HG03565 (cell line): Measurements from ENCODE around the gene SNAPC2.
"Not testable (repeated sequence)": the region's sequence is repeated elsewhere in the genome, so short reads cannot be mapped to it uniquely, and the experiment has no call there.

Experiments used
- ATAC-seq: cut with Tn5 transposase; IDR thresholded peaks from one replicate; pipeline ENCODE4 v1.9.1; 2021; ENCODE audit warnings: mild to moderate bottlenecking, moderate library complexity; ENCODE audit not compliant: unreplicated experiment

Gene SNAPC2

DNA sequence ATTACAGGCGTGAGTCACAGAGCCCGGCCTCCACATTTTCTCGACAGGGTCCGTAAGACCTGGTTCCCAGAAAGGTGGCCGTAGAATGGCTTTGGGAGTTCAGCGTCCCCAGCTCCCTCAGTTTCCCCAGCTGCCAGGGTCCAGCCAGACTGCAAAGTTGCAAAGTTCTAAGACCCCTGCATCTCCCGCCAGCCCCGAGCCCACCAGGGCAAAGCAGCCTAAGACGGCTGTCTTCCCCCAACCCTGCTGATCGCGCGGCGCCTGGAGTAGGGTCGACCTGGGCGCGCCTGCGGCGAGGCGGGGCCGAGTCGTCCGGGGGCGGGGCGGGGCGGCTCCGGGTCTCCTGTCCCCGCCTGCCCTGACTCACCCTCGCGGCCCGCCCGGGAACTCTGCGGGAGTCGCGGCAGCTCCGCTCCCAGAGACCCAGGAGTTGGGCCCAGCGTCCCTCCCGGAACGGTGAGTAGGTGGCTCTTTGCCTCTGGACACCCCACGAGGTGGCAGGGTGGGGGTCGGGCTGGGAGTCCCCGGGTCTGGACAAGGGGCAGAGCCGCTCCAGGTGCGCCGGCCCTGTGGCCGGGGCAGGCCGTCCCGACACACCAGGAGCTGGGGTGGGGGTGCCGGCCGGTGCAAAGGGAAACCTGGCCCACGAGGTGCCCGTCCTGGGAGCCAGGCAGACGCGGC is 31.9 kb upstream of the SNAPC2 start, which contains the start of gene LRRC8E:
TSS of gene LRRC8E (plus strand) at position 366 of the 681 bp plus-strand sequence. CDS start 7,094 bp downstream, outside the sequence.
- ATAC-seq, result no peak

DNA sequence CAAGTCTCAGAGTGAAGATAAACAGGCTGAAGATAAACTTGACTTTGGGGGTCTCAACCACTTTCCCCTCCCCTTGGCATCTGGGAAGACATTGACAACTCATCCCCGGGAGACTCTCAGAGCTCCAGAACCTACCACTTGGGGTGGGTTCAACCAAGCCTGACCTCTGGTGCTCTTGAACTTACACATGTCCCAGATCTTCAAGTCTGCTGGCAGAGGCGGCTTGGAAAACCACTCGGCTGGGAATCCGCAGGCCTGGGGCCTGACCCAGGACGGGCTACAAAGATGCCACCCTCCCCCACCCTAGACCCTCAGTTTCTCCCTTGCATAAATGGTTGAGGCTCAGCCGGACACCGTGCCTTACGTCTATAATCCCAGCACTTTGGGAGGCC is 31.3 kb upstream of the SNAPC2 start:
- no peak for ATAC-seq

DNA sequence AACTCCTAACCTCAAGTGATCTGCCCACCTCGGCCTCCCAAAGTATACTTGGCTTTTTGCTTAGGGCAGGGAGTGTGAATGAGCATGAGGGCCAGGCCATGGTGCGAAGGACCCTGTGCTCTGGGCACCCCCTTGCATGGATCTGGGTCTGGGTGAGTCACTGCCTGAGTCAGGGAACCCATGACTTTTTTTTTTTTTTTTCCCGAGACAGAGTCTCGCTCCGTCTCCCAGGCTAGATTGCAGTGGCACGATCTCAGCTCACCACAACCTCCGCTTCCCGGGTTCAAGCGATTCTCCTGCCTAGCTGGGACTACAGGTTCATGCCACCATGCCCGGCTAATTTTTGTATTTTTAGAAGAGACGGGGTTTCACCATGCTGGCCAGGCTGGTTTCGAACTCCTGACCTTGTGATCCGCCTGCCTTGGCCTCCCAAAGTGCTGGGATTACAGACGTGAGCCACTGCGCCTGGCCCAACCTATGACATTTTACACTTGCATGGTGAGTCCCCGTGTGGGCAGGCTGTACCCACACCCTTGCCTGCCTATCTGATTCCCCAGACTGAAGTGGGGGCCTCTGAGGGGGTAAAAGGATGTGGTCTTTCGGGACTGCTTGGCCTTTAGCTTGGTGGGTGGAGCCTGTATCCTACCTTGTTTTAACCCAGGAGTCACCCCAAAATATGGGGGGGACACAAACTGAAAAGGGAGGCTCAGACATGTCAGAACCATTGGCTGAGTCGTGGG is 26.6 kb upstream of the SNAPC2 start:
- ATAC-seq, result not testable (repeated sequence)

DNA sequence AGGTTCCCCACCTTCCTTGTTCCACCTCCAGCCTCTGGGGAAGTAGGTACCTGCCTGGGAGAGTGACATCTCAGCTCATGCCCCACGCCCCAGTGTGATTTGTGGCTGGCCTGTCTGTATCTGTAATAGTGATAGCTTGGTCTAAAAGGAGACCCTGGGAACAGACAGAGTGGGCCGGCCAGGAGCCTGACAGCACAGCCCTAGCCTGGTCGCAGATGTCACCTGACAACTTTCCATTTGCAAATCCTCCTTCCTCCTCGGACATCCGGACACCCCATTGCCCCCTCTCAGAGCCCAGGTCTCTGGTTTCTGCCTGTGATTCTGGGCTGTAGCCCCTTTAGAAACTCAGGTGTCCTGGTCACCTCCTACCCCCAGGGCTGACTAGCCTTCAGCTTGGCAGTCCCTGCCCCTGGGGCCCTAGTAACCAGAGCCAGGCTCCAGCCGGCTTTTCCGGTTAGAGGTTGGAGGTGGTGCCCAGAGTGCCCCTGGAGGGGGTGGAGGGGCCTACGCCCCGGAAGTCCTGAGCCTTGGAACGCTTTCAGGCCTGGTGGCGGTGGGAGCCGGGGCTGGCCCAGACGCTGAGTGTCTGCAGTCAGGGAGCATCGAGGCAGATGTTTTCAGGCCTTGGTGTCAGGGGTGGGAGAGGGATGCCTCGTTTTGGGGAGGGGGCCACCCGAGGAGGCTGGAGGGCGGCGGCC is 25.4 kb upstream of the SNAPC2 start:
- no peak for ATAC-seq

DNA sequence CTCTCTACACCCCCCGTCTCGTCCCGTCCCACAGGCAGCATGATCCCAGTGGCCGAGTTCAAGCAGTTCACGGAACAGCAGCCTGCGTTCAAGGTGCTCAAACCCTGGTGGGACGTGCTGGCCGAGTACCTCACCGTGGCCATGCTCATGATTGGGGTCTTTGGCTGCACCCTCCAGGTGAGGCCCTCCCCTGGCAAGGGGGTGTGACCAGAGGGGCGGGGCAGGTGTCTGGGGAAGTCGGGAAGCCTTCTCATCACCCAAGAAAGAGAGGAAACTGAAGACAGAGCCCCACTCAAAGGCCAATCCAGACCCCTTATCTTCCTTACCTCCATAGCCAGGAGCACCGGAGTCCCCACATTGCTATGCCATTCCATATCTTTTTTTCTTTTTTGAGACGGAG is 24.6 kb upstream of the SNAPC2 start:
- no peak for ATAC-seq

DNA sequence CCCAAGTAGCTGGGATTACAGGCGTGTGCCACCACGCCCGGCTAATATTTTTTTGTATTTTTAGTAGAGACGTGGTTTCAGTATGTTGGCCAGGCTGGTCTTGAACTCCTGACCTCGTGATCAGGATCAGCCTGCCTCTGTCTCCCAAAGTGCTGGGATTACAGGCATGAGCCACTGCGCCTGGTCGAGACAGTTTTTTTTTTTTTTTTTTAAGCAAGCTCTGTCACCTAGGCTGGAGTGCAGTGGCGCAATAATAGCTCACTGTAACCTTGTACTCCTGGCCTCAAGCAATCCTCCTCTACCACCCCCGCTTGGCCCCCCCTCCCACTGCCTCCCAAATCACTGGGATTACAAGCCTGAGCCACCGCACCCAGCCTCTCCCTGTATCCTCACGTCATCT is 22.8 kb upstream of the SNAPC2 start:
- ATAC-seq, result no peak

DNA sequence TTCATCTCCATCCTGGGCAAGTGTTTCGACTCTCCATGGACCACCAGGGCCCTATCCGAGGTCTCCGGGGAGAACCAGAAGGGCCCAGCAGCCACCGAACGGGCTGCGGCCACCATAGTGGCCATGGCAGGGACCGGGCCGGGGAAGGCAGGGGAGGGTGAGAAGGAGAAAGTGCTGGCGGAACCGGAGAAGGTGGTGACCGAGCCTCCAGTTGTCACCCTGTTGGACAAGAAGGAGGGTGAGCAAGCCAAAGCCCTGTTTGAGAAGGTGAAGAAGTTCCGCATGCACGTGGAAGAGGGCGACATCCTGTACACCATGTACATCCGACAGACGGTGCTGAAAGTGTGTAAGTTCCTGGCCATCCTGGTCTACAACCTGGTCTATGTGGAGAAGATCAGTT is 21.2 kb upstream of the SNAPC2 start:
- no peak for ATAC-seq

DNA sequence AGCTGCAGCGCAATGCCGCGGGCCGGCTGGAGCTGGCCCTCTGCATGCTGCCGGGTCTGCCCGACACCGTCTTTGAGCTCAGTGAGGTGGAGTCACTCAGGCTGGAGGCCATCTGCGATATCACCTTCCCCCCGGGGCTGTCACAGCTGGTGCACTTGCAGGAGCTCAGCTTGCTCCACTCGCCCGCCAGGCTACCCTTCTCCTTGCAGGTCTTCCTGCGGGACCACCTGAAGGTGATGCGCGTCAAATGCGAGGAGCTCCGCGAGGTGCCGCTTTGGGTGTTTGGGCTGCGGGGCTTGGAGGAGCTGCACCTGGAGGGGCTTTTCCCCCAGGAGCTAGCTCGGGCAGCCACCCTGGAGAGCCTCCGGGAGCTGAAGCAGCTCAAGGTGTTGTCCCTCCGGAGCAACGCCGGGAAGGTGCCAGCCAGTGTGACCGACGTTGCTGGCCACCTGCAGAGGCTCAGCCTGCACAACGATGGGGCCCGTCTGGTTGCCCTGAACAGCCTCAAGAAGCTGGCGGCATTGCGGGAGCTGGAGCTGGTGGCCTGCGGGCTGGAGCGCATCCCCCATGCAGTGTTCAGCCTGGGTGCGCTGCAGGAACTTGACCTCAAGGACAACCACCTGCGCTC is 20.3 kb upstream of the SNAPC2 start:
- ATAC-seq, result no peak

DNA sequence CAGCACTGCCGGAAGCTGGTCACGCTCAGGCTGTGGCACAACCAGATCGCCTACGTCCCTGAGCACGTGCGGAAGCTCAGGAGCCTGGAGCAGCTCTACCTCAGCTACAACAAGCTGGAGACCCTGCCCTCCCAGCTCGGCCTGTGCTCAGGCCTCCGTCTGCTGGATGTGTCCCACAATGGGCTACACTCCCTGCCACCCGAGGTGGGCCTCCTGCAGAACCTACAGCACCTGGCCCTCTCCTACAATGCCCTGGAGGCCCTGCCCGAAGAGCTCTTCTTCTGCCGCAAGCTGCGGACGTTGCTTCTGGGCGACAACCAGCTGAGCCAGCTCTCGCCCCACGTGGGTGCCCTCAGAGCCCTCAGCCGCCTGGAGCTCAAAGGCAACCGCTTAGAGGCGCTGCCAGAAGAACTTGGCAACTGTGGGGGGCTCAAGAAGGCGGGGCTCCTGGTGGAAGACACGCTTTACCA is 19.7 kb upstream of the SNAPC2 start:
- no peak for ATAC-seq

DNA sequence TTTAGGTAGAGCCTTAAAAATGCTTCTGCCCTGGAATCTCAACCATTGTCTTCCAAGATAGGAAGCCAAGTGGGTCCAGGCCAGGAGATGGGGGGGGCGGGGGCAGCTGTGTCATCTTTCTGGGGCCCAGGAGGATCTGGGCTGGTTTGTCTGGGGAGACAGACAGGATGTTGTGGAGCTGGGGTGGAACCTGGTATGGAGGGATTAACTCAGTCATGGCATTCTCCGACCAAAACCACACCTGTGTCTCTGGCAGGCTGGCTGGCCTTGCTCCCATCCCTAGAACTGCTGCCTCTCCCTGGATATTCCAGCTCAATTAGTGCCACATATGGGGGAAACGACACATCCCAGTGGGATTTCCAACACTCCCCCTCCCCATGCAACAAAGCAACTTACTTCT is 19.2 kb upstream of the SNAPC2 start:
- no peak for ATAC-seq

DNA sequence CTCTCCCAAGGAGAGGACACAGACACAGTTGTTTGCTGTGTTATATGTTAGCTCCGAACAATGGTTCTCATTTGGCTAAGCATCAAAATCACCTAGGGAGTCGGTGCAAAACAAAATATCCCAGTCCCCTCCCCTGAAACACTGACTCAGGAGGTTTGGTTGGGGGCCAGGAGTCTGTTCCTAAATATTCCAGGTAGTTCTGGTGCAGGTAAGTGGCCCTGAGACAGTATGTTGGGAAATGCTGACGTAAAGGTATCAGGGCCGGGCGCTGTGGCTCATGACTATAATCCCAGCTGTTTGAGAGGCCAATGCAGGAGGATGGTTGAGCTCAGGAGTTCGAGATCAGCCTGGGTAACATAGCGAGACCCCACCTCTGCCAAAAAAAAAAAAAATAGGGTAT is 18.8 kb upstream of the SNAPC2 start:
- ATAC-seq, result no peak

DNA sequence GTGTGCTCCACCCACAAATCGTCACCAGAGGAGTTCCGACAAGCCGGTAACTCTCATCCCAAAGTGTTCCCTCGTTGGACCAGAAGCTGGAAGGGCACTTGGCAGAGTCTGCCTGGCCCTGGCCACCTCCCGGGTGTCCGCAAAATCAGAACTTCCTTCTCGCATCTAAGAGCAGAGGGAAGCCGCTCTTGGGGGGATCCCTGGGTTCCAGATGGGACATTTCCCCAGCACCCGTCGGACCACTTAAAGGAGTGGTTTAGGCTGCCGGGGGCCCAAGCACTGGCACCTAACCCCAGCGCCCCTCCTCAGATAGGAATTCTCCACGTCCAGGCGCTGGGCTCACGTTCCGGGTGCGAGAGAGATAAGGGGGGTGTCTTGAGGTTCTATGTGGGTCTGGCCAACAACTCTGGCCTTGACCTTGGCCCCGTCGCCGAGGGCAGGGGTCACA is 17.3 kb upstream of the SNAPC2 start:
- no peak for ATAC-seq

DNA sequence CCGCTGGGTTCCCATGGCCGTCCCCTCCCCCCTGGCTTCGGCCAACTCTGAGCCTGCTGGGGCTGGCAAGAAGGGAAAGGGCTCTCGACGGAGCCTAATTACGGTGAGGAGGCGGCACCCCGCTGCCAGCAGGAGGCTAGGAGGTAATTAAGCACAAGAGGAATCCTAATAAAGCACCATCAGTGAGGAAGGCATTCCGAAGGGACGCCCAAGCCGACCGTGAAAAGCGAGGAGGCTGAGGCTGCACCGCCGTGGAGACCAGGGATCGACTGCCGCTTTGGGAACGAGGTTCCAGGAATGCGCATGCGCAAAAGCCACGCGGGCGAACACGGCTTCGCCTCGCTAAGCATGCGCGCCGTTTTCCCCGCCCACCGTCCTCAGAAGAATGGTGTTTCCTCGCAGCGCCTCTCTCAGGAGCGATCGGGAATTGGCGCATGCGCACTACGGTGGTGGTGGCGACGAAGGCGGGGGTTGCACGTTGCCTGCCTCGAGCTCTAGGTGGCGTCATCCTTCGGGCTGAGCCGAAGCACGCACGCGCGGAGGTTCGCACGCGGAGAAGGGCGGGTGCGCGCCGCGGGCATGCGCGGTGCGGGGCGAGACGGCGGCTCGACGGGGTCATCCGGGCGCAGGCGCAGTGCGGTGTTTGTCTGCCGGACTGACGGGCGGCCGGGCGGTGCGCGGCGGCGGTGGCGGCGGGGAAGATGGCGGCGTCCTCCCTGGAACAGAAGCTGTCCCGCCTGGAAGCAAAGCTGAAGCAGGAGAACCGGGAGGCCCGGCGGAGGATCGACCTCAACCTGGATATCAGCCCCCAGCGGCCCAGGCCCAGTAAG is 16.7 kb upstream of the SNAPC2 start, which contains the start of gene MAP2K7:
TSS of gene MAP2K7 (plus strand) at position 634 of the 830 bp plus-strand sequence. CDS start at position 702, 68 bp downstream.
- ATAC-seq, result peak; percentile 89

DNA sequence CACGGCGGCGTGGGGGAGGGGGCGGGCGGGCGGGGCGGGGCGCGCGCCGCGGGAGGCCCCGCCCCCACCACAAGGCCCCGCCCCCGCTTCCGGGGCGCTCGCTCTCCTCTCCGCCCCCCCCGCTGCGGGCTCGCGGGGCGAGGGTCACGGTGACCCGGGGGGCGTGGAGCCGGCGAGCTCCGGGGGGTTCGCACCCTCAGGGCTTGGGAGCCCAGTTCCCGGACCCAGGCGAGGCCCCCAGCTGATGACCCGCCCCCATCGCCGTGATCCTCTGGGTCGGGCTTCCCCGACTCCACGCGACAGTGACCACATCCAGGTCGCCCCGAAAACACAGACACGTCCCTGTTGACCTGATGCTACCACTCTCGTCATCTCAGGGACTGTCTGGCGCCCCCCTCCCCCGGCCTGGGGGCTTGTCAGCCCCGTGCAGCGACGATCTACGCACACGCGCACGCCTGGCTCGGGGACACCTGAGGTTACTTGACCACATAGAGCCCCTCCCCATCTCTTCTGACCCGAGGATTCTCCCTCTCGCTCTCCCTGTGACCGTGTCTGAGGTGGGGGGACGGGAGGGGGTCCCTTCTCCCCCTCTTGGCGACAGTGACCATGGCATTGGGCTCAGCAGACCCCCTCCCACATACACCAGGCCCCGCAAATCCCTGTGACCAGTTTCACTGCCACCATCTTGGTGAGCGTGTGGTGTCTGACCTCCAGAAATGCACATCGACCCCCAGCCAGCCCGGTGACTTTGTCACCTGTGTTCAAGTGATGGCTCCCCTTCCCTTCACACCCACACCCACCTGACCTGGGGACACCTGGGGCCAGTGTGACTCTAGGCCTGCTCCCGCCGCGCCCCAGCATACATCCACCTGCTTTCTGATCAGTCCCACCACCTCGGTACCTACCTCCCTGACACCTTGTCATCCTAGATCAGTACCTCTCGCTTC is 15.8 kb upstream of the SNAPC2 start:
- peak; percentile 10 for ATAC-seq

DNA sequence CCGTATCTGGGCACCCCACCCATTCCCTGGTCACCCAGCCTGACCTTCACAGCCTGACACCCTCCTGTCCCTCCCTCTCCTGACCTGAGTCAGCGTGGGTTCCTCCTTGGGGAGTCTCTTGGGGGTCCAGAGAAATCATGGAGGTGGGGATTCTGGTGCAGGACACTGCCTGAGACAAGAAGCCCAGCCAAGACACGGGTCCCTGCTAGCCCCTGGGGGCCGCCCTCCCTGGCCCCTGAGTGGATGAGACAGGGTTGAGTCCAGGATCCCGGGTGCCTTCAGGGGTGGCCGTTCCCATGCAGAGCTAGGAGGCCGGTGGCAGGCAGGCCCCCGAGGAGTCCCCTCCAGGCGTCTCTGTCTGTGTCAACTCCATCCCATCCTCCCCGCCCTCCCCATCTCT is 14.9 kb upstream of the SNAPC2 start:
- ATAC-seq, result no peak

DNA sequence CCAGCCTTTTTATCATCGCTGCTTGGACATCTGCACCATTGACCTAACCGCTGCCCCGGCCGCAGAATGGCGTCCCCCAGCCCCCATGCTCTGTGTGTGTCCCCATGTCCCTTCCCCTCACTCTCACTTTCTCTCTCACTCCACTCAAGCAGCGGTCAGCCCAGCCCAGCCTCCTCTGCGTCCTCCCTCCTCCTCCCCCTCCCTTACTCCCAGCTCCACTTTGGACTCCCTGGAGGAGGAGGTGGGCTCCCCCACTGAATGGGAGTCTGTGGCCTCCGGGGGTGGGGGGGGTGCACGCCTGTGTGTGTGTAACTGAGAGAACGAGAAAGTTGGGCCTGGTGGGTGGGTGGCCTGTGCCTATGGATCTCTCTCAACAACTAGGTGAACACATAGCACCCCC is 14.3 kb upstream of the SNAPC2 start:
- ATAC-seq, result no peak

DNA sequence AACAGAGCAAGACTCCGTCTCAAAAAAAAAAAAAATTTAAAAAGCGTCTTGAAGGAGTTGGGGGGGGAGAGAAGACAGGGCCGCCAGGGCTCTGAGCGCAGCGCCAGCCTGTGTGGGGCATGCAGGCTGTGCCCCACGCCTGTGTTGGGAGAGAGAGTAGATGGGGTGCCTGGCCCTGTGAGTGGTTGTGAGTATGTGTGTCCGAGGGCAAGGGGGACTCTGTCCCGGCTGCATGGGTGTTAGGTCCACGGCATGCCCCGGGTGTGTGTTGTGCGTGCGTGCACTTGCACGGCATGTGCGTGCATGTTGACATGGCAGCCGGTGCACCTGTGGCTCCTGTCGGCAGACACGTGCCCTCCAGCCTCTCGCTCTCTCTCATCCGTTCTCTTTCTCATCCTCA is 13.0 kb upstream of the SNAPC2 start:
- no peak for ATAC-seq

DNA sequence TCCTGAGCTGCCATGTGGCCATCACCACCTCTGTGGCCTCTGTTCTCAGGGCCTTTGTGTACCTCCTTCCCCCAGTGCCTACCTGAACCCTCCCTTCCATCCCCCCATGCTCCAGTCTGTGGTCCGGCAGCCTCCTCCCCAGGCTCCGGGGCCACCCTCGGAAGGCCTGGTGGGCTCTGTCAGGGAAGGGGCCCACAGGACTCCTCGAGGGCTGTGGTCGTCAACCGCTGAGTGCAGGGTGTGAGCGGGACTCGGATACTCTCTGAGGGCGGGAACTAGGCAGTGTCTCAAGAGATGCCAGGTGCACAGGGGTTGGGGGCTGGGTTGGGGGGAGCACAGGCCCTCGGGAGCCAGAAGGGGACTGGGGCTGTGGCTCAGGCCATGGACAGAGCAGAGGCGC is 12.6 kb upstream of the SNAPC2 start:
- ATAC-seq, result no peak

DNA sequence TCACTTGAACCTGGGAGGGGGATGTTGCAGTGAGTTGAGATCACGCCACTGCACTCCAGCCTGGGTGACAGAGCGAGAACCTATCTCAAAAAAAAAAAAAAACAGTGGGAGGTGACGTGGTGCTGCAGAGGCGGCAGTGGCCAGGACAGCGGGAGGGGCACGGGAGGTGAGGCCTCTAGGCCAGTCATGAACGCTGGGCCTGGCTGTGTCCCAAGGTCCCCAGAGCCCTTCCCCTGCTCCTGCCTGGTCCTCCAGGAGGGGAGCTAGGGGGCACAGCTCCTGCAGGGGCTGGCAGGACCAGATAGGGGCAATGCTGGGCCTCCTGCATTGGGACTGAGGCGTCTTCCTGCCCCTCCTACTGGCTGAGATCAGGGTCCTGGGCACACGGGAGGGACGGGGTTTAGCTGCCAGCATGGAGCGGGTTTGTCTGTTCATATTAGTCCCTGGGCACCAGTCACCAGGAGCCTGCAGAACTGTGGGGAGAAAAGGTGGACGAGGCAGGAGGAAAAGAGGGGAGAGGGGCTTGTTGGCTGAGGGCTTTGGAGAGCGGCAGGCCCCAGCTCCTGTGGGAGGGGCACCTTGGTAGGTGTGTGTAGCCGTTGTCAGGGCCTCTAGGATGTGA is 11.9 kb upstream of the SNAPC2 start:
- ATAC-seq, result no peak
